Adipocyte (in vitro differentiated cells): ENCODE results near the gene SATB2.

Source experiments
- DNase-seq: peaks from one replicate; pipeline ENCODE4 v3.0.0-alpha.2; 2015; ENCODE audit warnings: low read depth
- H3K27me3 ChIP-seq: replicated peaks from 2 replicates; pipeline ENCODE4 v1.7.0; 2013; ENCODE audit warnings: mild to moderate bottlenecking, low read length, moderate library complexity; ENCODE audit not compliant: control insufficient read depth, insufficient read depth
- H3K36me3 ChIP-seq: 2 replicates; pipeline ENCODE4 v1.7.0; 2013; ENCODE audit warnings: low read length, mild to moderate bottlenecking, moderate library complexity; ENCODE audit not compliant: control insufficient read depth, insufficient read depth, severe bottlenecking
- H3K4me1 ChIP-seq: 2 replicates; pipeline ENCODE4 v1.7.0; 2013; ENCODE audit warnings: mild to moderate bottlenecking, low read length, moderate library complexity; ENCODE audit not compliant: control insufficient read depth, insufficient read depth
- H3K4me3 ChIP-seq: 2 replicates; pipeline ENCODE4 v1.7.0; 2013; ENCODE audit warnings: mild to moderate bottlenecking, low read length, moderate library complexity
- H3K9ac ChIP-seq: 2 replicates; pipeline ENCODE4 v1.7.0; 2013; ENCODE audit warnings: mild to moderate bottlenecking, low read length, moderate library complexity
- H3K9me3 ChIP-seq: 2 replicates; pipeline ENCODE4 v1.7.0; 2013; ENCODE audit warnings: mild to moderate bottlenecking, low read length, moderate library complexity; ENCODE audit not compliant: control insufficient read depth

SATB2 gene

GRCh38 chr2:199219551-199219950, 238.2 kb downstream of the SATB2 start:
- Histone ChIP-seq H3K9ac (no peak overlapping the region), H3K36me3 (no peaks in the 10 kb centered on the region), H3K27me3 (no peaks in the 10 kb centered on the region), H3K4me1 (no peaks in the 10 kb centered on the region), H3K9me3 (no peaks in the 10 kb centered on the region), H3K4me3 (no peak overlapping the region)
- DNase-seq, result no peak
